GM21529 (cell line): Measurements from ENCODE around the gene METTL23.
"Not testable (repeated sequence)": the region's sequence is repeated elsewhere in the genome, so short reads cannot be mapped to it uniquely, and the experiment has no call there.

Experiments
- ATAC-seq: cut with Tn5 transposase; IDR thresholded peaks from one replicate; pipeline ENCODE4 v1.9.1; 2021; ENCODE audit not compliant: unreplicated experiment

METTL23 gene

DNA sequence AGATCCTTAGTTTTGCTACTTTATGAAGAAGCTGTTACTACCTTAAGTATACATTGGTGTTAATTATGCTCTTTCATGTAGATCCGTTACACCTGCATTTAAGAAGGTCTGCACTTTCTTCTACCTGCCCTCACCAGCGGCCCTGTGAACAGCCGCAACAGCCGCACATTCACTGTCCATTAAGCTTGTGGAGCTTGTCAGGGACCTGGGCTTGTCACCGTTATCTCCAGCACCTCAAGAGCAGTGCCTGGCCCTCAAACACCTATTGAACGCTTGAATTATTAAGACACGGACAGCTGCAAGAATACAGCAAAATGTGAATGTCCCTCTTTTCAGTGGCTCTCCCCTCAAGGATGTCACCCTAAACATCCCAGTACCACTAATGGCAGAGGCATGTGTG, 12.9 kb upstream of the METTL23 start:
- no peak for ATAC-seq

DNA sequence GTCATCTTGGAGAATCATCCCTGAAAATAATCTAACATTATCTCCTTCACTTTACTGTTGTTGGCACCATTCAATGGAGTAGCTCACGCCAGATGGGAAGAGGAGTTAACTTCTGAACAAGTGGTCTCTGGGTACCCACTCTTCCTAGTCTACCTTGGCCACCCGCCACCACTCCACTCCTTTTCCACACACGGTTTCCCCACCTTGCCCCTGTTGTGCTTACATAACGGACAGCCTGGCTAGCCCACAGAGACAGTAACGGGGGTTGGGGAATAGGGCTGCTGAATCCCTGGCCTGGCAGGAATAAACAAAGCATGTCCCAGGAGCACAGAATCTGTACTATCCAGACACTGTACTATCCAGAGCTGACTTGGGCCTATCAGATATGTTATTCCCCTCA, 12.3 kb upstream of the METTL23 start:
- ATAC-seq, result no peak

DNA sequence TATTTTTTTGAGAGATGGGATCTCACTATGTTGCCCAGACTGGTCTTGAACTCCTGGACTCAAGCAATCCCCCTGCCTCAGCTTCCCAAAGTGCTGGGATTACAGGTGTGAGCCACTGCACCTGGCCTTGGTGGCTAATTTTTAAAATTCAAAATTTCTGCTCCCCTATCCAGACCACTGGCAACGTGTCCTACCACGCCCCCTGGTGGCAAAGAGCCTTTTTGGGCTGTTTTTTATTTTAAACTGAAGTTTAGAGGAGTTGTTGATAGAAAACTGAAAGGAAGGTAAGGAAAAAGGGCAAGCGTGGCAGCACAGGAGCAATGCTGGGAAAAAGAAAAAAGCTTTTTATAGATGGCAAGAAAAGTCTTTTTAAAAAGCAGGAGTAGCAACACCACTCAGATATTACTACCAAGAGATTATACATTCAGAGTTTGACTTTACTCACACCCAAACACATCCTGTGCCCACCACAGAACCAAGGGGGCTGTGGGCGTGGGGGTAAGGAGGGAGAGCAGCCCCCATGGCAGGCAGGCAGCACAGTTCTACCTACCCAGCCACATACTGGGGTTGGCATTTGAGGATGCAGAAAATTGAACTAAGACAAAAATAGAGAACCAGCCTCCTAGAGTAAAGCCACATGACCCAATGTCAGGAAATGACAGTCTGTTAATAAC, 11.7 kb upstream of the METTL23 start:
- ATAC-seq, result no peak

DNA sequence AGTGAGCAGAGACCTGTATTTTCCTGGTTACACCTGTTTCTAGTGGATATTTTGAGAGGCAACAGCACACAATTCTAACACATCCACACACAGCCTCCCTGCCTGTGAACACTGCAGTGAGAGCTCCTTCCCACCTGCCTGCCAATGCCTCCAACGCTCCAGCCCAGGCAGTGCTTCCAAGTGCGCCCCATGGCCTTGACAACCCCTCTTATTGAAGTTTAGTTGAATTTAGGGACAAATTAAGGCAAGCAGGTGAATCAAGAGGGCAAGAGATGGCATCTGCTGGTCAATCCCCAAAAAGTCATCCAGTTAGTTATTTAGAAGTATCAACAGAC, 11.2 kb upstream of the METTL23 start:
- no peak for ATAC-seq

DNA sequence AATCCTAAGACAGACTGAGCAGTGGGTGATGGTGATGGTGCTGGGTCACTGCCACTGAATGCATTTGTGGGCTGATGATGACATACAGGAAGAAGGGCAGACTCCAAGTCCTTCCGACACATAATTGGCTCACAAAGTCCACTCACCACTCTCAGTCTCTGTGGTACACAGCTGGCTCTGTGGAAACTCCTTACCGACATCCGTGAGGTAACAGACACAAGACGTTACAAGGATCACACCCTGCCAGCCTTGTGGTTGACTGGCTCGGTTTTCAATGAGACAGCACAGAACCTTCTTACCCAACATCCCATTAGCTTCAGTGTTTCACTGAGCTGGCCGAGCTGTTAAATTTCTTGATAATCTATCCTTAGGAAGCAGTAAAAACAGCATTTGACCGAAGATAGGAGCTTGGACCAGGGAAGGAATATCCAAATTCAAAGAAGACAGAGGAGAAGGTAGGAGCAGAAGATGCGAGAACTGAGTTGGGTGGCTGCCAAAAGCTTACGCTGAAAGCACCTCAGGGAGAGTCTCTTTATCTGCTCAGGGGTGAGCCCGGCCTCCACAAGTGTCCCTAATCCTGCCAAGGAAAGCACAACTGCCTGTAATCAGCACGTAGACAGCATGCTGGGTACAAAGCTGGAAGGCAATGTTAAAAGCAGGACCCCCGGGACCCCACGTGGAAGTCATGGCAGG, 10.3 kb upstream of the METTL23 start:
- no peak for ATAC-seq

DNA sequence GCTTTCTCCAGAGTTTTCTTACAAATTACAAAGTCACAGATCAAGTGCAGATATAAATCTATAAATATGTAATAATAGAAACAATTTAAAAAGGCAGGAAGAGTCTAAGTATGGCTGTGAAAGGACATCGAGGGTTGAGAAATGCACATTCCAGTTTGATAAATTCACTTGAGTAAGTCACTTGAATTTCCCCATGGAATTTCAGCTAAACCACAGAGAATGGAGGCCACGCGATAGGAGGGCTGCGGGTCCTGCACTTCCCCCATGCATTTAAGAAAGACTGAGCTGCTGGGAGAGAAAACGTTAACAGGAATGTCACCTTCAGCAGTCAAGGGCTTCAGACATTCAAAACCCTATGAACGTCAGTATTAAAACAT, 9.8 kb upstream of the METTL23 start:
- ATAC-seq, result no peak

DNA sequence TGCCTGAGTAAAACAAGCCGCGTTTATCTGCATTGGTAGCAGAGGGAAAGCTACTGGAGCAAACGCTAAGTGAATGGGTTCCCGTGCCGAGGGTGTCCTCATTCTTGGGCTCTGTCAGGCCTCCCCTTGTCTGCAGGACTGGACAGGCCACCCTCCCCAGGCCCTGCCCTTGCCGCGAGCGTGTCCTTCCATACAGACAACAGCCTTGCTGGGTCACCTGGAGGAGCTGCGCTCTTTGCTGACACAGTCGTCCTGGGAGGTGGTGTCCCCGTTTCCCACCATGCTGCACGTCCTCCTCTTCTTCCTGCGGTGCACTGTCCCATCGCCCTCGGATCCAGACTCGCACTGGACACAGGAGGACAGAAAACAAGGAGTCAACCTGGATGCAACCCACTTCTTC, 8.1 kb upstream of the METTL23 start:
- ATAC-seq, result no peak

DNA sequence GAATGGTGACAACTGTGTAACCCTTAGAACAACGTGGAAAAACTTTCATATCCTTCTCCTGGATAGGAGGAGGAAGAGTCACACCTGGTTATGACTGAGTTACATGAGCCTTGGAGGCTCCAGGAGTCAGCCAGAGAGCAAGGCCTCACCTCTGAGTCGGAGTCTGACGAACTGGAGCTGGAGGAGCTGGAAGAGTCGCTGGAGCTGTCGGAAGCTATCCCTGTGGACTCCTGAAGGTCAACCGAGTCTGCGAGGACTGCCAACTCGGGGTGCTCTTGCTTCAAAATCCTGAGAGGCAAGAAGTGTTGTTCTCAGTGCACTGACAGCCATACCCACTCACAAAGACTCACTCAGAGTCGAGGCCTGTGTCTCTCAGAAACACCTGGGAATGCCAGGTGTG, 6.4 kb upstream of the METTL23 start:
- ATAC-seq, result no peak

DNA sequence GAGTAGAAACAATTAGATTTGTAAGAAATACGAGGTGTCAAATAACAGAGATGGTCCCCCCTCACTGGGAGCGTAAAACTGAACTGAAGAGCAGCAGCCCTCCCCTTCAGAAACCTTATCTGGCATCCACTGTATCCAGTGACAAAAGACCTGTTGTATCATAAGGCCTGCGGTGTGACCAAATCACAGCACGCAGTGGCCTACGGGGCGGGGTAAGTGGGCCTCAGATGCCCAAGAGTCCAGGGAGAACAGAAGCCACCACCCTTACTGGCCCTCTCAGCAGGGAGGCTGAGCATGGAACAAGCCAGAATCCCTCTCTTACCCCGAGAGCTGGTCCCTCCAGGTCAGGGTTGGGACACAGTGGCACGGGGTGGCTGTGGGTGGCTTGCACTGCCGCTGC, 5.7 kb upstream of the METTL23 start:
- ATAC-seq, result no peak

DNA sequence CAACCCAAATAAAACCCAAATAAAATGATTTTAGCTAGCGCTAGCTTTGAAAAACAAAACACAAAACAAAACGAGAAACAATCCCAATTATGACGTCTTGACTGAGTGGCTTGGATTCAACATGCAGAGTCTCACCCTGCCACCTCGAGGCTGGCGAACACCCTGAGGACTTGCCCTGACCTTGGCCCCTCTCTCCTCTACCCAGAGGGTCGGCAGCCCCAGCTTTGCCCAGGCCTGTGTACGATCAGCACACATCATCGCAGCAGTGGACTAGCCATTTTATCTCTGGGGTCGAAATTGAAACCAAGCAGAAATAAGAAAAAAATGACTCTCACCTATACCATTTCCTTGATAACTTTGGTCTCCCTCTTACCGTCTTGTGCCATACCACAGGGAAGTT, 5.2 kb upstream of the METTL23 start:
- no peak for ATAC-seq

DNA sequence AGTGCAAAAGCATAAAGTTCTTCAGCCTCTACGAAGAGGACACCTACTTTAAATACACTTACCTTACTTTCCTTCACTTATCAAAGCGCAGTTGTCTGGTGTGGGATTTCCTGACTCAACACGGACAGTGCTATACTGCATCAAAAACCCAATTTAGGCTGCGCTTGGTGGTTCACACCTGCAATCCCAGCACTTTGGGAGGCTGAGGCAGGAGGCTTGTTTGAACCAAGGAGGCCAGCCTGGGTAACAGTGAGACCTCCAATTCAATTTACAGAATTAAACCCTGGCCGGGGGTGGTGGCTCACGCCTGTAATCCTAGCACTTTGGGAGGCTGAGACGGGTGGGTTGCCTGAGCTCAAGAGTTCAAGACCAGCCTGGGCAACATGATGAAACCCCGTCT, 4.4 kb upstream of the METTL23 start:
- ATAC-seq, result no peak

DNA sequence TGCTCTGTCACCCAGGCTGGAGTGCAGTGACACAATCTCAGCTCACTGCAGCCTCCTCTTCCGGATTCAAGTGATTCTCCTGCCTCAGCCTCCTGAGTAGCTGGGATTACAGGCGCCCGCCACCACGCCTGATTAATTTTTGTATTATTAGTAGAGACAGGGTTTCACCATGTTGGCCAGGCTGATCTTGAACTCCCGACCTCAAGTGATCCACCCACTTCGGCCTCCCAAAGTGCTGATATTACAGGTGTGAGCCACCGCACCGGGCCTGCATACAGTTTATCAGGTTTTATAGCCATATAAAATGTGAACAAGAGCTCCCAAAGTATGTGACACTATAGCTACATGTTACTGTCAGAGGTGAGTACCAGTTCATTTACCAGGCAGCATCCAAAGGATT, 3.7 kb upstream of the METTL23 start:
- not testable (repeated sequence) for ATAC-seq

DNA sequence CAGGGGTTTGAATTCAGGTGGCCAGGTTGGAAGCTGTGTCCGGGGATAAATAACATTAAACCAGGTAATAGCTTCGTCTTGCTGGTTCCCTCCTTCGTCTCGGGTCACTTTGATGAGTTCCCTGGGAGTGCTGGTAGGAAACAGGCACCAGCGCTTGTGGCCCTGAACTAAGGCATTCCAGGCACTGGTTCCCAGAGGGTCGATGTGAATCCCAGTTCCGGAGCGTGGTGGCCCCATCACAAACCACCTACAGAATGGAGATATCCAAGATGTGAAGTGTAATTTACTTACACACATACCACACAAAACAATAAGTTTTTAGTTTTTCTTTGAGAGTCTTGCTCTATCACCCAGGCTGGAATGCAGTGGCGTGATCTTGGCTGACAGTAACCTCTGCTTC, 2.8 kb upstream of the METTL23 start:
- no peak for ATAC-seq

DNA sequence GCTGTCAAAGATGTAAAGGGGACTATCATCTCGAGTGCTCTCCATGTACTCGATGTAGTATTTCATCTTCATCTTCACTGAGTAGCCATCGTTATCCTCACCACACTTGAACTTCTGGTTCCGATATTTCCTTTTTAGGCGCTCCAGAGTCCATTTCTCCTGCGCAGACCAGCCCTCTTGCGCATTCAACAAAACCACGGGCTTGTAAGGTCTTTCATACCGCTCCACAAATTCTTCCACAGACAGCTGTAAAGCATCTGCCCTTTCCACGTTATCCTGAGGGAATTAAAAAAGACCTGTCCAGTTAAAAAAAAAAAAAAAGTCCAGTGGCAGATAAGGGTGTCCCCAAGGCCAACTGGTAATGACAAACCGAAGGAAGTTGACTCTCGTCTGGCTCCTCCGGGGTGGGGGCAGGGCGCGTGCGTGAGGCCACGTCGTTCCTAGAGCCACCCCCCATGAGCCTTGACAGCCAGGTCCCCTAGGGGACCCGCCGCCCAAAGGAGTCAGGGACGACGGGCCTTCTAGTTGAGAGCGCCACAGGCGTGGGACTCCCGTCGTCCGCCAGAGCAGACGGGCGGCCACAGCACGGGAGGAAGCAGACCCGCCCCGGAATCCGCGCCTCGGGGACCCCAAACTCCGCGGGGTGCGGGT, 934 bp upstream of the METTL23 start:
- ATAC-seq, result peak; percentile 27

DNA sequence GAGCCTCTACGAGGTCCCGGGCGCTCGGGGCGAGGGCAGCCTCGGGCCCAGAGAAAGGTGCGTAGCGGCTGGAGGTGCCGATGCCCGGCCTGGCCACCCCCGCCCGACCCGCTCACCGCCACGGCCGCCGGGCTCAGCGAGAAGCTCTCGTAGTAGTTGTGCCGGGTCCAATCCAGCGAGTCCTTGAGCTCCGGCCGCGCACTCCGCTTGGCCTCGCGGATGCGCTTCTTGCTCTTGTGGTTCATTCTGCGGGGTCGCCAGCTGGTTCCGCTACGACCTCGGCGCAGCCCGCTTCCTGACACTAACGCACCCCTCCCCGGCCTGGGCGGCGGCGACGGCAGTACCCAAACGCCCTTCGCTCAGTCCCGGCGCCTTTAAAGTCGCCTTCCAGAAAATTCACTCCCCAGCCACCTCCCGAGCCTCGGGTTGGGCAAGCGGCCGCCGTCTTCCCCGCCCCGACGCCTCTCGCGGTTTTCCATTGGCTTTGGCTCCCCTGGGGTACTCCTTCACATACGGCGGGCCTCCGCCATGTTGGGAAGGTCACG, 336 bp upstream of the METTL23 start, which contains the start of gene JMJD6:
Gene JMJD6, minus strand, starts transcription at position 376 of the 545 bp plus-strand sequence. Its CDS starts 131 bp downstream, at position 245.
- peak; percentile 75 for ATAC-seq

DNA sequence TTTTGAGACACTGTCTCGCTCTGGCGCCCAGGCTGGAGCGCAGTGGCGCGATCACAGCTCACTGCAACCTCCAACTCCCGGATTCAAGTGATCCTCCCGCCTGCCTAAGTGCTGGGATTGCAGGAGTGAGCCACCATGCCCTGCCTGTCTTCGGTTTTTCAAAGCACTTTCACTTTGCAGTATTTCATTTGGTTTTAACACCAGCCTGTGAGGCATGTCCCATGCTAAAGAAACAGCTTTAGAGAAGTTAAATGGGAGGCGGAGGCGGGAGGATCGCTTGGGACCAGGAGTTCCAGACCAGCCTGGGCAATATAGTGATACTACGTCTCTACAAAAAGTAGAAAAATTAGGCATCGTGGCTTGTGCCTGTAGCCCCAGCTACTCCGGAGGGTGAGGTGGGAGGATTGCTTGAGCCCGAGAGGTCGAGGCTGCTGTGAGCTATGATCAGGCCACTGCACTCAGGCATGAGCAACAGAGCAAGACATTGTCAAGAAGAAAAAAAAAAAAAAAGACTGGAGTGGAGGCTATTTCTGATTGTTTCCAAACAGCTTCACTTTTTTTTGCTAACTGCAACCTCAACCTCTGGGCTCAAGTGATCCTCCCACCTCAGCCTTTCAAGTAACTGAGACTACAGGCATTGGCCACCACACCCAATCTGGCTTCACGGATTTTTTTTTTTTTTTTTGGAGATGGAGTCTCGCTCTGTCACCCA, 1.3 kb downstream of the METTL23 start:
- ATAC-seq, result no peak

DNA sequence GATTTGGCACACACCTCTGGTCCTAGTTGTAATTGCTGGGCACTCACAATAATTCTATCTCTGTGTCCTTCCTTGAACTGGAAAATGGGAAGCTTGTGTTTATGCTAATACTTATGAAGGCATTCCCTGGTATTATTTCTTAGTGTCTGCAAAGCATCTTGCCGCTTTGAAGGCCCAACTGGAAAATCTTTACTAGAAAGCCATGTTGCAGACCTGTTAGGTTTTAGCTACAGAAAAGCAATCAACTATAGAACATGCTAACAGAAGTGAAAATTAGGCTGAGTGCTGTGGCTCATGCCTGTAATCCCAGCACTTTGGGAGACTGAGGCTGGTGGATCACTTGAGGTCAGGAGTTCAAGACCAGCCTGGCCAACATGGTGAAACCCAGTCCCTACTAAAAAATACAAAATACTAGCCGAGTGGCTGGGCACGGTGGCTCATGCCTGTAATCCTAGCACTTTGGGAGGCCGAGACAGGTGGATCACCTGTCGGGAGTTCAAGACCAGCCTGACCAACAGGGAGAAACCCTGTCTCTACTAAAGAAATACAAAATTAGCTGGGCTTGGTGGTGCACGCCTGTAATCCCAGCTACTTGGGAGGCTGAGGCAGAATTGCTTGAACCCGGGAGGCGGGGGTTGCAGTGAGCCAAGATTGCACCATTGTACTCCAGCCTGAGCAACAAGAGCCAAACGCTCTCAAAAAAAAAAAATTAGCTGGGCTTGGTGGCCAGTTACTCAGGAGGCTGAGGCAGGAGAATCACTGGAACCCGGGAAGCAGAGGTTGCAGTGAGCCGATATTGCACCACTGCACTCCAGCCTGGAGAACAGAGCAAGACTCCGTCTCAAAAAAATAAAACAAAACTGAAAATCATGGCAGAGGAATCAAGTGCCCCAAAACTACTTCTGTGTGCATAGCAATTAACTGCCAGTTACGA, 5.4 kb downstream of the METTL23 start:
- not testable (repeated sequence) for ATAC-seq

DNA sequence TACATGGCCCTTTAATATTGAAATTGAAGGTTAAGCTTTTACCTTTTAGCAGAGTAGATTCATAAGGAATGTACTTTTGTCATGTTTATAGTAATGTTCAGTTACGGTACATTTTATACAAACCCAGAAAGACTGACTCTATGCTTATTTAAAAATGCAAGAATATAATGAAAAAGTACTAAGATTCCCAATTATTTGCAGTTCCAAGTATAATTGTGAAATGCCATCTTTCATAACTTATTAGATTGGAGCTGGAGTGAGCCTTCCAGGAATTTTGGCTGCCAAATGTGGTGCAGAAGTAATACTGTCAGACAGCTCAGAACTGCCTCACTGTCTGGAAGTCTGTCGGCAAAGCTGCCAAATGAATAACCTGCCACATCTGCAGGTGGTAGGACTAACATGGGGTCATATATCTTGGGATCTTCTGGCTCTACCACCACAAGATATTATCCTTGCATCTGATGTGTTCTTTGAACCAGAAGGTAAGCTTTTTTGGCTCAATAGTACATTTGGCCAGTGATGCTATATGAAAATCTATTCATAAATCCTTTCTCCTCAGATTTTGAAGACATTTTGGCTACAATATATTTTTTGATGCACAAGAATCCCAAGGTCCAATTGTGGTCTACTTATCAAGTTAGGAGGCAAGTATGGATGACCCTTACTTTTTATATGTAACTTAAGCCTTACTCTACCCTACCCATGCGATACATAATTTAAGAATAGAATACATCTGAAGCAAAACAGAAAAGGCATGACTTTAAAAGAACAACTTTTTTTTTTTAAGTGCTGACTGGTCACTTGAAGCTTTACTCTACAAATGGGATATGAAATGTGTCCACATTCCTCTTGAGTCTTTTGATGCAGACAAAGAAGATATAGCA, 6.3 kb downstream of the METTL23 start:
- no peak for ATAC-seq

DNA sequence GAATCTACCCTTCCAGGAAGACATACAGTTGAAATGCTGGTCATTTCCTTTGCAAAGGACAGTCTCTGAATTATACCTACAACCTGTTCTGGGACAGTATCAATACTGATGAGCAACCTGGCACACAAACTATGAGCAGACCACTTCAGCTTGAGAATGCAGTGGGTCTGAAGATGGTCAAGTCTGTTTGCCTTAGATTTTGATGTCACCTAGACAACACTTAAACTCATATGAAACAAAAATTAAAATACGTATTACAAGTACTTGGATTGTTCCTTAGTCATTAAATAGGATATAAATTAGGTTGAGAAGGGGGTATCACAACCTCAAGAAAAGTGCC, 6.9 kb downstream of the METTL23 start:
- no peak for ATAC-seq
